ENCODE results near the gene TTC39C.
"Not testable (repeated sequence)": the region's sequence is repeated elsewhere in the genome, so short reads cannot be mapped to it uniquely, and the experiment has no call there.

TTC39C gene

GRCh38 chr18:24055009-24055804 lies 40.7 kb downstream of the TTC39C start:
- DNase-seq: no peak

- DNase-seq: no peak
Measured at GRCh38 chr18:24055878-24056277, 41.3 kb downstream of the TTC39C start.

- no peak for DNase-seq
Measured at GRCh38 chr18:24056506-24056905, 42.0 kb downstream of the TTC39C start.

GRCh38 chr18:24057804-24058203 lies 43.2 kb downstream of the TTC39C start:
- no peak for DNase-seq

GRCh38 chr18:24059385-24059784 lies 44.8 kb downstream of the TTC39C start:
- DNase-seq: not testable (repeated sequence)

GRCh38 chr18:24060644-24061043 lies 46.1 kb downstream of the TTC39C start:
- DNase-seq: no peak

GRCh38 chr18:24063121-24063731 lies 48.7 kb downstream of the TTC39C start:
- DNase-seq: no peak

- no peak for DNase-seq
Measured at GRCh38 chr18:24064391-24065100, 50.0 kb downstream of the TTC39C start.

GRCh38 chr18:24065906-24066305 lies 51.4 kb downstream of the TTC39C start:
- no peak for DNase-seq

- no peak for DNase-seq
Measured at GRCh38 chr18:24068945-24069693, 54.6 kb downstream of the TTC39C start.

GRCh38 chr18:24071029-24071428 lies 56.5 kb downstream of the TTC39C start:
- no peak for DNase-seq

GRCh38 chr18:24071779-24072178 lies 57.2 kb downstream of the TTC39C start:
- DNase-seq: no peak

- DNase-seq: no peak
Measured at GRCh38 chr18:24072743-24073142, 58.2 kb downstream of the TTC39C start.

- no peak for DNase-seq
Measured at GRCh38 chr18:24073791-24074190, 59.2 kb downstream of the TTC39C start.

- DNase-seq: not testable (repeated sequence)
Measured at GRCh38 chr18:24074757-24075156, 60.2 kb downstream of the TTC39C start.

- peak; percentile 81 for DNase-seq
Measured at GRCh38 chr18:24075767-24076597, 61.4 kb downstream of the TTC39C start.

GRCh38 chr18:24076950-24077349 lies 62.4 kb downstream of the TTC39C start:
- DNase-seq: no peak

GRCh38 chr18:24078391-24078790 lies 63.8 kb downstream of the TTC39C start:
- no peak for DNase-seq

GRCh38 chr18:24080861-24081260 lies 66.3 kb downstream of the TTC39C start:
- no peak for DNase-seq

- DNase-seq: no peak
Measured at GRCh38 chr18:24083550-24083949, 69.0 kb downstream of the TTC39C start.

- no peak for DNase-seq
Measured at GRCh38 chr18:24086082-24086481, 71.5 kb downstream of the TTC39C start.

- no peak for DNase-seq
Measured at GRCh38 chr18:24089076-24089475, 74.5 kb downstream of the TTC39C start.
